Body of pancreas (tissue), 4 donors: ENCODE measurements around the gene PTPRT. TPM values are rescaled to one million over a fixed set of nuclear protein-coding genes. Genes with fewer than 3 reads are reported as not detected.

Experiments
- ATAC-seq: fragments of 150-250 bp; one replicate; pipeline ENCODE4 v1.9.1; 2016
- DNase-seq, 4 donors: peaks; one replicate each; pipeline ENCODE4 v3.0.0-alpha.2; 2019
- H3K27ac ChIP-seq, 4 donors: fragments of 200-600 bp; sonication (generic); 1 replicate in 3 of 4; 2 replicates in 1 of 4; pipeline versions ENCODE4 v1.5.1 to v1.6.1; 2016 to 2019; ENCODE audit warnings: mild to moderate bottlenecking in 1 of 4, mixed read lengths in 1 of 4, moderate library complexity in 1 of 4
- H3K27me3 ChIP-seq, 2 donors: fragments of 200-600 bp; sonication (generic); one replicate each; pipeline ENCODE4 v1.6.0; 2016; ENCODE audit warnings: mild to moderate bottlenecking in 1 of 2
- H3K36me3 ChIP-seq, 2 donors: fragments of 200-600 bp; sonication (generic); replicated peaks in 1 of 2; 2 replicates each; pipeline ENCODE4 v1.5.1; 2016; ENCODE audit warnings: low read depth in 2 of 2; ENCODE audit not compliant: insufficient read depth in 1 of 2
- H3K4me1 ChIP-seq: fragments of 200-600 bp; sonication (generic); one replicate; pipeline ENCODE4 v1.6.0; 2016
- H3K4me3 ChIP-seq, 2 donors: fragments of 200-600 bp; sonication (generic); 1 replicate in 1 of 2; 2 replicates in 1 of 2; pipeline ENCODE4 v1.5.1; 2016 to 2019
- H3K9me3 ChIP-seq, 3 donors: fragments of 200-600 bp; sonication (generic); 1 replicate in 2 of 3; 2 replicates in 1 of 3; pipeline ENCODE4 v1.5.1; 2016
- POLR2A ChIP-seq, 3 donors: fragments of 450-650 bp; IDR thresholded peaks; one replicate each; pipeline ENCODE4 v1.6.1; 2016; ENCODE audit warnings: antibody characterized with exemption in 3 of 3, mild to moderate bottlenecking in 2 of 3
- WGBS, 2 donors: methylation state at CpG; one replicate each; pipeline ENCODE4 v1.1.5; 2017; 5-methylcytosine and 5-hydroxymethylcytosine counted together
- intact Hi-C: fragments of 100-400 bp; cut with DNase I; formaldehyde crosslinking; loops from one replicate; pipeline ENCODE4 v1.15.1; 2023
- total RNA-seq, 2 donors: library from RNA; depleted of rRNA; stranded (reverse); fragments of >200 nt; gene quantifications; one replicate each; pipeline ENCODE4 v1.1.0, GENCODE V29; 2016
- TF ChIP-seq, protein P1 (sequence below), 7 experiments: fragments of 450-650 bp in 4 of 7; fragments of 200-600 bp in 3 of 7; sonication (generic) in 3 of 7; IDR thresholded peaks; one replicate each; pipeline ENCODE4 v1.5.1; 2016 to 2019; ENCODE audit warnings: antibody characterized with exemption in 7 of 7

Gene PTPRT
- total RNA-seq, 2 donors from 2014 or later = 0.33 to 1.0 TPM

DNA sequence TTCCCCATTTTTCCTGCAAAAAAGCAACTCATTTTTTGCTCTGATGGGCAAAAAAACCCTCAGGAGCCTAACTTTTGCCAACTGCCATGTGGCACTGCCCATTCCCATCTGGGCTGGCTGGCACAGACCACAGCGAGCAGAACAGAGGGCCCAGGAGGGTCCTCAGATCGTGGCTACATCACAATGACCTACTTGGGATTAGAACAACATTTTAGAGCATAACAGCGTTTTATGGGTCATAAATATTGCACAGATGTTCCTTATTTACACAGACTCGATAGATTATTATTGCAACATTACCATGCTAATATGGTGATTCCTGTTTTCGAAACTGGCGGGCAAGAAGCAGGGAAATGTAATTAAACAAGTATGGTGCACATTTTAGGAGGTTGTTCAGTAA, 28.0 kb downstream of the PTPRT start:
- WGBS, 2 donors = 55 to 58% methylated on average over 6 of the region's 6 CpGs
- H3K27me3 ChIP-seq = no peaks in the 10 kb centered on the region

GRCh38 chr20:43160941-43161340, 28.8 kb downstream of the PTPRT start:
- no peak overlapping the region for H3K27ac ChIP-seq
- H3K36me3 ChIP-seq = no peaks in the 10 kb centered on the region
- ATAC-seq (no peak), DNase-seq (no peak)
- H3K9me3 ChIP-seq = no peaks in the 10 kb centered on the region
- intact Hi-C loops = no loop called here
- no peak overlapping the region for H3K4me3 ChIP-seq
- H3K4me1 ChIP-seq = no peaks in the 10 kb centered on the region
- TF ChIP-seq, protein P1, sequence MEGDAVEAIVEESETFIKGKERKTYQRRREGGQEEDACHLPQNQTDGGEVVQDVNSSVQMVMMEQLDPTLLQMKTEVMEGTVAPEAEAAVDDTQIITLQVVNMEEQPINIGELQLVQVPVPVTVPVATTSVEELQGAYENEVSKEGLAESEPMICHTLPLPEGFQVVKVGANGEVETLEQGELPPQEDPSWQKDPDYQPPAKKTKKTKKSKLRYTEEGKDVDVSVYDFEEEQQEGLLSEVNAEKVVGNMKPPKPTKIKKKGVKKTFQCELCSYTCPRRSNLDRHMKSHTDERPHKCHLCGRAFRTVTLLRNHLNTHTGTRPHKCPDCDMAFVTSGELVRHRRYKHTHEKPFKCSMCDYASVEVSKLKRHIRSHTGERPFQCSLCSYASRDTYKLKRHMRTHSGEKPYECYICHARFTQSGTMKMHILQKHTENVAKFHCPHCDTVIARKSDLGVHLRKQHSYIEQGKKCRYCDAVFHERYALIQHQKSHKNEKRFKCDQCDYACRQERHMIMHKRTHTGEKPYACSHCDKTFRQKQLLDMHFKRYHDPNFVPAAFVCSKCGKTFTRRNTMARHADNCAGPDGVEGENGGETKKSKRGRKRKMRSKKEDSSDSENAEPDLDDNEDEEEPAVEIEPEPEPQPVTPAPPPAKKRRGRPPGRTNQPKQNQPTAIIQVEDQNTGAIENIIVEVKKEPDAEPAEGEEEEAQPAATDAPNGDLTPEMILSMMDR (IDR thresholded peaks at IDR 0.05) = no peak
- TF ChIP-seq POLR2A (IDR thresholded peaks at IDR 0.05) = no peak
- H3K27me3 ChIP-seq = no peaks in the 10 kb centered on the region
- WGBS, 2 donors = 41 to 44% methylated on average over 6 of the region's 6 CpGs

More for the DNA sequence above, 28.0 kb downstream of the PTPRT start:
- no peak for DNase-seq
- Histone ChIP-seq H3K4me1 (no peaks in the 10 kb centered on the region), H3K36me3 (no peaks in the 10 kb centered on the region), H3K27ac (no peak overlapping the region), H3K4me3 (no peak overlapping the region), H3K9me3 (no peaks in the 10 kb centered on the region)
- no peak for ATAC-seq
- no peak for TF ChIP-seq POLR2A (IDR thresholded peaks at IDR 0.05)
- TF ChIP-seq, protein P1 (IDR thresholded peaks at IDR 0.05) = no peak
- intact Hi-C loops = no loop called here

- intact Hi-C loops = no loop called here
- H3K9me3 ChIP-seq = no peaks in the 10 kb centered on the region
- no peak overlapping the region for H3K27ac ChIP-seq
- no peaks in the 10 kb centered on the region for H3K4me1 ChIP-seq
- no peaks in the 10 kb centered on the region for H3K27me3 ChIP-seq
- TF ChIP-seq, protein P1 (IDR thresholded peaks at IDR 0.05) = no peak
- no peak for TF ChIP-seq POLR2A (IDR thresholded peaks at IDR 0.05)
- H3K36me3 ChIP-seq = no peaks in the 10 kb centered on the region
- 68% methylated on average over 9 of the region's 9 CpGs for WGBS, 2 donors
- no peak overlapping the region for H3K4me3 ChIP-seq
- no peak for DNase-seq
- ATAC-seq = no peak
These were observed 29.7 kb downstream of the PTPRT start for GRCh38 chr20:43159994-43160393.

- TF ChIP-seq POLR2A (IDR thresholded peaks at IDR 0.05) = no peak
- TF ChIP-seq, protein P1 (IDR thresholded peaks at IDR 0.05) = no peak
These were observed 34.2 kb downstream of the PTPRT start for GRCh38 chr20:43155366-43156100.

GRCh38 chr20:43151901-43152300, 37.8 kb downstream of the PTPRT start:
- no peaks in the 10 kb centered on the region for H3K9me3 ChIP-seq
- intact Hi-C loops = no loop called here
- H3K27ac ChIP-seq = no peak overlapping the region
- H3K27me3 ChIP-seq = no peaks in the 10 kb centered on the region
- no peak for ATAC-seq
- WGBS, 2 donors = 62 to 64% methylated on average over 2 of the region's 2 CpGs
- H3K4me3 ChIP-seq = no peak overlapping the region
- no peak for TF ChIP-seq POLR2A (IDR thresholded peaks at IDR 0.05)
- TF ChIP-seq, protein P1 (IDR thresholded peaks at IDR 0.05) = no peak
- DNase-seq = no peak
- no peaks in the 10 kb centered on the region for H3K36me3 ChIP-seq
- H3K4me1 ChIP-seq = no peaks in the 10 kb centered on the region

More at GRCh38 chr20:43155366-43156100, 34.2 kb downstream of the PTPRT start:
- Histone ChIP-seq H3K9me3 (no peaks in the 10 kb centered on the region), H3K4me1 (no peaks in the 10 kb centered on the region), H3K4me3 (no peak overlapping the region), H3K27me3 (no peaks in the 10 kb centered on the region), H3K27ac (no peak overlapping the region), H3K36me3 (no peaks in the 10 kb centered on the region)
- intact Hi-C loops = no loop called here
- no peak for DNase-seq
- 57% methylated on average over 4 of the region's 4 CpGs for WGBS, 2 donors
- no peak for ATAC-seq
